HG02885 (cell line): ENCODE measurements around the gene FAM174C.
"Not testable (repeated sequence)": the region's sequence is repeated elsewhere in the genome, so short reads cannot be mapped to it uniquely, and the experiment has no call there.

Experiments used
- ATAC-seq: cut with Tn5 transposase; IDR thresholded peaks from one replicate; pipeline ENCODE4 v1.9.1; 2021; ENCODE audit warnings: mild to moderate bottlenecking; ENCODE audit not compliant: unreplicated experiment, poor library complexity

Gene FAM174C

DNA sequence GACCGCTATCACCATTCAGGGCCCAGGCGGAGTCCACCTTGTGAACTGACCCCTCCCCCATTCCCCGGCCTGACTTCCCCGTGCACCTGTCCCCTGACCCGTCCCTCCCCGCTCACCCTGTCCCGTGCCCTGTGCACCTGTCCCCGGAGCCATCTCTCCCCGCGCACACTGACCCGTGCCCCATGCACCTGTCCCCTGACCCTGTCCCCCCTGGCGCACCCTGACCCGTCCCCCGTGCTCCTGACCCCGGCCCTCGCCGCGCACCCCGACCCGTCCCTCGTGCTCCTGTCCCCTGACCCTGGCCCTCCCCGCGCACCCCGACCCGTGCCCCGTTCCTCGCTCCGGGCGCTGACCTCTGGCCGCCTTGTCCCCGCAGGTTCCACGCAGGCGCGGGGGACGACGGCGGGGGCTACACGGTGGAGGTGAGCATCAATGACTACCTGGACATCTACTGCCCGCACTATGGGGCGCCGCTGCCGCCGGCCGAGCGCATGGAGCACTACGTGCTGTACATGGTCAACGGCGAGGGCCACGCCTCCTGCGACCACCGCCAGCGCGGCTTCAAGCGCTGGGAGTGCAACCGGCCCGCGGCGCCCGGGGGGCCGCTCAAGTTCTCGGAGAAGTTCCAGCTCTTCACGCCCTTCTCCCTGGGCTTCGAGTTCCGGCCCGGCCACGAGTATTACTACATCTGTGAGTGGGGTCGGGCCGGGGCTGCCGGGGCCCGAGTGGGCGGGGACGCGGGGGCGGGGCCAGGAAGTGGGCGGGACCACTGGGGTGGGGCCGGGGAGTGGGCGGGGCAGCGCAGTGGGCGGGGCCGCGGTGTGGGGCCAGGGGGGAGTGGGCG is 20.1 kb downstream of the FAM174C start:
- no peak for ATAC-seq

DNA sequence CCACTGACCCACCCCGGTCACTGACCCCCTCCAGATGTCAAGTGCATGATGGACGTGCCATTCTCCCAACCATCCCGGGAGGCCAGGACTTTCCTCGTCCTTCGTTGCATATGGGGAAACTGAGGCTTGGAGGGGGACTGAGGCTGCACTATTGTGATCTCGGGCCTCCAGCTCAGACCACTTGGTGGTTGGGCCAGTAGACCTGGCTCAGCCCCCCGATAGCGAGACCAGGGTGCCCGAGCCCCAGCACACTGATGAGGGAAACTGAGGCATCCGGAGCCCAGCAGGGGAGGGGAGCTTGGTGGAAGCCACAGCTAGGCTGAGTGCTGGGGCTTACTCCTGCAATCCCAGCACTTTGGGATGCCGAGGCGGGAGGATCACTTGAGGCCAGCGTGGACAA is 20.7 kb downstream of the FAM174C start:
- ATAC-seq: no peak

DNA sequence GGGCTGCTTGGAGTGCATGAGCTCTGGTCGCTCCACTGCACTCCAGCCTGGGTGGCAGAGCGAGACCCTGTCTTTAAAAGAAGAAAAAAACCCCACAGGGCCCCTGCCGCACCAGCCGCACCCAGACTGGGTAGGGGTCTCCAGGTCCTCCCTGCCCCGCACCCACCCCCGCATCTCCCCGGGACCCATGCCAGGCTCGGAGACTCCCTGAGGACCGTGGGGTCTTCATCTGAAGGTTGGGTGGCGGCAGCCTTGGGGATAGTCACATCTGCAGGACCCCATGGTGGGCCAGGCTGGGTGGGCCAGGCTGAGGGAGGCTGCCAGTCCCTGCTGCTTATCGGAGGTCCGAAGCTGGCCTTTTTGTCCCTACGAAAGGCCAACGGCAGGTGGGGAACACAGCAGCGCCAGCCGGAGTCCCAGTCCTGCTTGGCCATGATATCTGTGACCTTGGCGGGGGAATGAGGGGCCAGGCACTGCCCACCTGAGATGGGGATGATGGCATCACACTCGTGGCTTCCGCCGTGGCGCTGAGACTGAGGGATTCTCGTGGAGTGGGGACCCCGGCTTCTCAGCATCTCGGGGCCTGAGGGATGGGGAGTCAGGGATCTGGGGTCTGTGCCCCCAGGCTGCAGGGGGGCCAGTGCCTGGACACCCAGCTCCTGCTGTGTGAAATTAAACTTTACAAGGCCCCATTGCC is 21.4 kb downstream of the FAM174C start:
- ATAC-seq: no peak

DNA sequence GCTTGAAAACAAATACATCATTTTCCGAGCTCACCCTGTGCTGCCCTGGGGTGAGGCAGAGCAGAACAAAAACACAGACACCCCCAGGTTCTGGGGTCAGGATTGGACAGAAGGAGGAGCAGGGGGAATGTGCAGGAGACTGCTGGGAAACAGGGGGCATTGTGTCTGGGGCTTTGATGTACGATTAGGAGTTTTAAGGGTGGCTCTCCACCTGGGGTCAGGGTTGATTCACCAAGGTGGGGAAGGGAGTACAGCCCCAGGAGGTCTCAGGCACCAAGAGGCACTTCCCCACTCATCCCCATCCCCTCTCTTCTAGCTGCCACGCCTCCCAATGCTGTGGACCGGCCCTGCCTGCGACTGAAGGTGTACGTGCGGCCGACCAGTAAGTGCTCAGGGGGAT is 22.9 kb downstream of the FAM174C start:
- ATAC-seq: no peak

DNA sequence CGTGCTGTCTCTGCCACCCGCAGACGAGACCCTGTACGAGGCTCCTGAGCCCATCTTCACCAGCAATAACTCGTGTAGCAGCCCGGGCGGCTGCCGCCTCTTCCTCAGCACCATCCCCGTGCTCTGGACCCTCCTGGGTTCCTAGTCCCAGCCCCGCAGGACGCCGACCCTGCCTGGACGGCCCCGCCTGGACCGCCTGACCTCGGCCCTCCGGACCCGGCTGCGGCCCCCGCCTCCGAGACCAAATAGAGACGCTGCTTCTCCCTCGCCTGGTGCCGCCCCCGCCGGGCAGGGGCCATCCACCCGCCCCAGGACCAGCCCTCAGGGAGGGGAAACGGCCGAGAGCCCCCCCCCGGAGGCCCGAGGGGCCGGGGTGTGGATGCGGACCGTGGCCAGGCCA is 24.5 kb downstream of the FAM174C start:
- no peak for ATAC-seq

DNA sequence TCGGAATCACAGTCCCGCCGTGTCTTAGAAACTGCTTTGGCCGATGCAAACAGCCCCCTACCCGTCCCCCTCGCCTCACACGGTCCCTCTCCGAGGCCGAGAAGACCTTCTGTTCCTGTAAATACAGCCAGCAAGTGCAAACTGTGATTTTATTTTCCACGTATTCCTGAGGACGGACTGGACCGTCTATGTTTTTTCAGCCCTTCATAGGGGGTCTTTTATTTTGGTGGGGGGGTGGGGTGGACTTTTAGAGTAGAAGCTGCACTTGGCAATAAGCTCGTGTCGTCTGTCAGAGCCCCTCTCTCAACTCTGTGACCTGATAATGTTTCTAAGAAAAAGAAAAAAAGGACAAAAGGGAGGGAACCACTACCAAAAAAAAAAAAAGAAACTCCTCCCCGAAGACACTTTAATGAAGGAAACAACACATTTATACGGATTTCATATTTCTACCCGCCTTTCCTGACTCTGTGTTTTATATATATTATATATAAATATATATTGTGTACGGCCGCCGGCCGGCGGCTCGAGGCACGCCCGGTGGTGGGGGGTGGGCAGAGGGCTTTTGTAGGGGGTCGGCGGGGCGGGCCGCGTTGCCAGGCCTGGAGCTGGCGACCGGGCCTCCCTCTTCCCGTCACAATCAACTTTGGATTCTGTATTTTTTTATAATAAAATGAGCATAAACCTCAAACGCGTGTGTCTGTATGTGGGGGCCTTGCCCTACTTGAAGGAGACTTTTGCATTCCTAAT is 25.6 kb downstream of the FAM174C start:
- ATAC-seq: no peak

DNA sequence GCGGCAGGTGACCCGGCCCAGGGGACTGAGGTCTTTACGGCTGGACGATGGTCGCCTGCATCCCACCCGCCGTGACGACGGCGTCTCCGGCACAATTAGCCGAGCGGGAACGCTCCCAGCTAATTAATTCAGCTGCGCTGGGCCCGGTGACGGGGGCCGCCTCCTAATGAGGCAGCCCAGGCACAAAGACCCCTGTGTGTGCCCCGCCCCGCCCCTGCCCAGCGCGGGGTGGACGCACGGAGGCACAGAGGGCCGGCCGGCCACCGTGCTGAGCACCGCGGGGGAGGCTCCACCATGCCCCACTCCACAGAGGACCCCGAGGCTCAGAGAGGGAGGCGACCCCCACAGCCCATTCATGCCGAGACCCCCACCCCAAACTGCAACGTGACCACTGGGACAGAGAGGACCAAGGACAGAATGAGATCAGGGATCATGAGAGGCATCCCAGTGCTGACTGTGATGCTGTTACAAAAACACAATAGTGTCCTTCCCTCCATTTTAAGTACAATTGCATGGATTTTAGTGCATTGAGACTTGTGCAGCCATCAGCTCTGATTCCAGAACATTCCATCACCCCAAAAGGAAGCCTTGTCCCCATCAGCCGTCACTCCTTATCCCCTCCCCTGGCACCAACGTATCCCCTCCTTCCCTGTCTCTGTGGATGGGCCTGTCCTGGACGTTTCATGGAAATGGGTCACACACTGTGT is 27.4 kb downstream of the FAM174C start:
- ATAC-seq: no peak

DNA sequence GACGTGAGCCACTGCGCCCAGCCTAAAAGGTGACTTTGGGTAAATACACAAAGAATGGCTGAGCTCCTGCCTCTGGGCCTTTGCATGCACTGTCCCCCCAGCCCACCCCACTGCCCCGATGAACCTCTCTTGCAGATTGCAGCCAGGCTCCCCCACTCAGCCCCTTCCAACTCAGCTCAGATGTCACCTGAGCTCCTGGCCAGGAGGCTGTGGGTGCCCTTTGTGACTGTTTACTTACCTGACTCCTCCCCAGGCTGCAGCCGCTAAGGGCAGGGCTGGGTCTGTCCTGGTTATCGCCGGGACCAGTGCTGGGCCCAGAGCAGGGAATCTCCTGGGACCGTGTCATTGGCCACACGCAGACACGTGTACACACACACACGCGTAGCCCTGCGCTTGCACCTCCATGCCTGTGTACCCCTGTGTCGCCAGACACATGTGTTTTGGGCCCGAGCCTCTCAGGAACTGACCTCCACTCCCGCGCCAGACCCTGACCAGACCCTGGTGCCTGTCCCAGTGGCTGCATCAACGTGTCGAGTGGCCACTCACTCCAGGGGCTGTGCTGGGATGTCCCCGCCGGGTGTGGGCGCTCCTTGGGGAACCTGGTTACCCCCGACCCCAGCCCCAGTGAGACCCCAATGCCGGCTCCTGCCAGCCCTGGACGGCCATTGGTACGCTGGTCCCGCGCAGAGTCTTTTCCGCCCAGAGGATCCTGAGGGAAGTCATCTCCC is 29.0 kb downstream of the FAM174C start:
- no peak for ATAC-seq

DNA sequence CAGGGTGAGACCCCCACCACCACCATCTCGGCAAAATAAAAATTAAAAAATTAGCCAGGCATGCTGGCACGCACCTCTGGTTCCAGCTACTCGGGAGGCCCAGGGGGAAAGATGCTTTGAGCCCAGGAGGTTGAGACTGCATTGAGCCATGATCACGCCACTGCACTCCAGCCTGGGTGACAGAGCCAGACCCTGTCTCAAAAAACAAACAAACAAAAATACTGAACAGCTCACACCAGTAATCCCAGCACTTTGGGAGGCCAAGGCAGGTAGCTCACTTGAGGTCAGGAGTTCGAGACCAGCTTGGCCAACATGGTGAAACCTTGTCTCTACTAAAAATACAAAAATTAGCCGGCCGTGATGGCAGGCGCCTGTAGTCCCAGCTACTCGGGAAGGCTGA is 30.0 kb downstream of the FAM174C start:
- ATAC-seq: not testable (repeated sequence)

DNA sequence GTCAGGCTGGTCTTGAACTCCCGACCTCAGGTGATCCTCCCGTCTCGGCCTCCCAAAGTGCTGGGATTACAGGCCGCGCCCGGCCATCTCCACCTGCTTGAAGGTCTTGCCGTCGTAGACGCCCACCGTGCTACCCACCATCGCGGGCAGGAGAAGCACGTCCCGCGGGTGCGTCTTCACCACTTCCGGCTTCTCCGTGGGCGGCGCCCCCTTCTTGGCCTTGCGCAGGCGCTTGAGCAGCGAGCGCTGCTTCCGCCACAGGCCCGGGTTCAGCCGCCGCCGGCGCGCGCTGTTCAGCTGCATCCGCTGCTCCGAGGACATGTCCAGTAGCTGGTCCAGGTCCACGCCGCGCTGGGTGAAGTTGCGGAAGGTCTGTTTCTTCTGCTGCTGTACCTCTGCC is 32.0 kb downstream of the FAM174C start:
- no peak for ATAC-seq

DNA sequence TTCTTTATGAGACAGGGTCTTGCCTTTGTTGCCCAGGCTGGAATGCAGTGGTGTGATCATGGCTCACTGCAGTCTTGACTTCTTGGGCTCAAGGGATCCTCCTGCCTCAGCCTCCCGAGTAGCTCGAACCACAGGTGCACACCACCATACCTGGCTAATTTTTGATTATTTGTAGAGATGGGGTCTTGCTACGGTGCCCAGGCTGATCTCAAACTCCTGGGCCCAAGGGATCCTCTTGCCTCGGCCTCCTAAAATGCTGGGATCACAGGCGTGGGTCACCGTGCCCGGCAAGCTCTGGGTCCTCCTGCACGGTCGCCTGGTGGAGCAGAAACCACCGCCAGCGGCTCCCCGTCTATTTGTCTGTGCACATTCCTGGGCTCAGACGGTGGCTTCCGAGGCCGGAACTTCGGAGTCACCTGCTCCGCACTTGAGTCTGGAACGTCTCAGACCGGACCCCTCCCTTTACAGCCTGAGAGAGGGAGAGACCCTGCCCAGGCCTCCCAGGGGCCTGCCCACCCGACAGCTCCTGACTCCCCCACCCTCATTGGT is 32.5 kb downstream of the FAM174C start:
- no peak for ATAC-seq

DNA sequence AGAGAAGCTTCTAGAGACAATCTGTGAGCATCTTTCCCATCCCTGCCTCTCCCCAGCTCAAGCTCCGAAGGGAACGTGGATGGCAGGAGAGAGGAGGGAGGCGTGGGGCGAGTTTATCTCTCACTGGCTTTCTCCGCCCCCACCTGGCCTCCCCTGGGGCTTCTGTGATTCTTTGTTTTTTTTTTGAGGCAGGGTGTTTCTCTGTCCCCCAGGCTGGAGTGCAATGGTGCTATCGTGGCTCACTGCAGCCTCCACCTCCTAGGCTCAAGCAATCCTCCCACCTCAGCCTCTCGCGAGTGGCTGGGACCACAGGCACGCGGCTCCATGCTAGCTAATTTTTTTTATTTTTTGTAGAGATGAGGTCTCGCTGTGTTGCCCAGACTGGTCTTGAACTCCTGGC is 33.4 kb downstream of the FAM174C start:
- no peak for ATAC-seq

DNA sequence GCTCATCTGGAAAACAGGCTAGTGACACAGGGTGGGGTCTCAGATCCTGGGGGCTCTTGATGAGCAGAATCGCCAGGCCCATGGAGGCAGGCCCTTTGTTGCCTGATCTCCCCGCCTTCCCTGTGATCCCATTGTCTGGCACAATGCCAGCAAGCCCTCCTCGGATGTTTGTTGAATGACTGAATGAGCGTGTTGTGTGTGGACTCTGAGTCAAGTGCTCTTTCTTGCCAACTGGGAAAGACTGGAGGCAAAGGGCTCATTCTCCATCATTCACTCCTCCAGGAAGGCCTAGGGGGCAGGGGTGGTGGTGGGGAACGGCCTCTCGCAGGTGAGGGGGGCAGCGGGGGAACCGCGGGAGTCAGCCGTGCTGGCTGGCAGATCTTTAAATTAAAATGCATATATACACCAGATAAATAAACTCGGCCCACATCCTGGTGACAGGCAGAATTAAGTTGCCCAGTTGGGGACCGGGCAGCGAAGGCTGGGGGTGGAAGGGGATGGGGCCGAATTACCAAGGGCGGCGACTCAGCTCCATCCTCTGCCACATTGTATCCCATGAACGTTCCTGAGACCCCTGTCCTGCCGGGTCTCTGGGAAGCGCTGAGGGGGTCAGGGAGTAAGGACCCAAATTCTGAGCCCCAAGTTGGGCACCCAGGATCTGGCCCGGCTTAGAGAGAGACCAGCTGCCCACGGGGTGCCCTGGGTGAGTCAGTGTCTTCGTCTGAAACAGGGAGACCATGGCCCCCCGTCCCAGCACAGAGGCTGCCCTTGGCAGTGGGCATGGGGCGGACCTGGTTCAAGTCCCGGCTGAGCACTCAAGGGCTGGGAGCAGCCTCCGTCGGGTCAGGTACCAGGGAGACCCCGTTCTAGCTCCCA is 34.9 kb downstream of the FAM174C start:
- ATAC-seq: no peak

DNA sequence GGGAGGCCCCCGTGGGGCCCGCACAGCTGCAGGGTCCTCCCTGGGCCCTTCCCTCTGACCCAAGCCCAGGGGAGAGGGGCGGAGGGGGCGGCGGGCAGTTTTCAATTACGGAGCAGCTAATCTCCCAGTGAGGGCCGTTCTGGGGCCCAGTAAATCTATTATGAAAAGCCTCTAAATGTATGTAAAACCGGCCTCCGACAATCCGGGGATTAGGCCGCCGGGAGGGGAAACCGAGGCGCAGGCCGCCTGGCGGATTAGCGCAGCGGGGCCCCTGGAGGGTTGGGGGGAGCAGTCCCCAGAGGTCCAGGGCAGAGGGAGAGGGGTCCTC is 35.5 kb downstream of the FAM174C start:
- no peak for ATAC-seq

DNA sequence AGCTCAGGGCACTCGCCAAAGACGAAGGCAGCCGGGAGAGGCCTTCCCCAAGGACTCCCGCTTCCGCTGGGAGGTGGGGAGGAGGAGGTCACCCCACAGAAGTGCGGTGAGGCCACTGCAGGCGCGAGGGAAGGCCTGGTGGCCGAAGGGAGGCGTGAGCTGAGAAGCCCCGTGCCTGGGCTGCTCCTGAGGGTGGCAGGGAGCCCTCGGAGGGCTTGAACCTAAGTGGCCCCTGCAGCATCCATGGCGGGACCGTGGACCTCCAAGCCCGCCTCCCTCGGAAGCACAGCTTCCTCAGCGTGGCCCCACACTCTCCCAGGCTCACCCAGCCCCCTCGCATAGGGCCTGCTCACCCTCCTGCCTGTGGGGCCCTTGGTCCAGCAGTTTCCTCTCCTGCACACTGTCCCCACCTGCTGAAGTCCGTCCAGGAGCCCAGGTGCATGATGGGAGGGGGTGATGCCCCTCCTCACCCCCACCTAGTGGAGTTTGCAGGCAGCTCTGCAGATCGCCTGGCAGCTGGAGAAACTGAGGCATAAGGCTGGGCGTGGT is 36.3 kb downstream of the FAM174C start:
- no peak for ATAC-seq

DNA sequence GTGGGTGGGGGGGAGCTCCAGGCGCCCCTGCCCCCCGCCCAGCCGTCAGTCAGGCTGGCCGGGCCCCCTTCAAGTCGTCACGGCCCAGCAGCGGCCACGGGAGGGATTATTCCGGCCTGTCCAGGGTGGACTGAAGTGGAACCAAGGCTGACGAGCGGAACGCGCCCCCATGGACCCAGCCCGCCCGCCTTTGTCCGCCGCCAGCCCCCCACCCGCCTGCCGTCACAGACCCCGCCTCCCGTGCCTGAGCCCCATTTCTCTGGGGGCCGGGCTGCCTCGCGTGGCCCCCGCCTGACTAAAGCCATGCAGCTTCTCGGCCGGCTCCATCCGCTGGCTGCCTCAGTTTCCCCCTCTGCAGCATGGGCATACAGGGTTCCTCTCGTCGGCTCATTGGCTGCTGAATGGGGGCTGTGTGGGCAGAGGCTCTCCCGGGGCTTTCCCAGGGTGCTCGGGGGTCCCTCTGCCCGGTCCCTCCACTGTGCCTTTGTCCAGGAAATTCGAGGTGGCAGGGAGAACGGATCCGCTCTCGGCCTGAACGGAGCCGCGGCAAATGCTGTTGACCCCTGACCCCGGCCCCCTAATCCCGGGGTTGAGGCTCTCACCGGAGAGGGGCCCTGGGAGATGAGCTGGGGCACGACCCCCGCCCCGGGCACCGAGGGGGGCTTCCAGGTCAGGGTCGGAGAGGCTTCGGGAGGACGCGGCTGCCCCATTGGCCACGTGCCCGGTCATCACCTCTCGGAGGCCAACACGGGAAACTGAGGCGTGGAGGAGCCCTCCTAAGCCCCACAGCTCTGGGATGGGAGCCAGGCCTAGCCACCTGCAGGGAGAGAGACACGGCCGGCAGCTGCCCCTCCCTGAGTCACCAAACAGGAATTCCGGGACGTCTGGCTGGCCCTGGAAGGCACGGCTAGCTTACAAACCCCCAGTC is 37.7 kb downstream of the FAM174C start:
- ATAC-seq: no peak
